SK-N-SH (cell line): ENCODE measurements around the gene AANAT.

Experiments
- CHD2 ChIP-seq: fragments of 150-350 bp; IDR thresholded peaks from 2 replicates; pipeline ENCODE4 v1.6.1; 2018; ENCODE audit warnings: low read length; ENCODE audit not compliant: partially characterized antibody
- EP300 ChIP-seq, 2 experiments: IDR thresholded peaks; 2 replicates each; pipeline versions ENCODE4 v1.4.0 to v1.6.1; 2012; ENCODE audit warnings: borderline replicate concordance in 1 of 2, low read depth in 1 of 2, low read length in 1 of 2
- JUND ChIP-seq: IDR thresholded peaks from 2 replicates; pipeline ENCODE4 v1.4.0; 2012
- NFIC ChIP-seq: IDR thresholded peaks from 2 replicates; pipeline ENCODE4 v1.4.0; 2012; ENCODE audit warnings: borderline replicate concordance
- POLR2AphosphoS5 ChIP-seq: IDR thresholded peaks from 2 replicates; pipeline ENCODE4 v1.6.1; 2012; ENCODE audit warnings: low read depth, low read length
- RAD21 ChIP-seq: IDR thresholded peaks from 2 replicates; pipeline ENCODE4 v1.6.1; 2012; ENCODE audit warnings: mild to moderate bottlenecking, low read length
- RCOR1 ChIP-seq: fragments of 150-350 bp; IDR thresholded peaks from 2 replicates; pipeline ENCODE4 v1.6.1; 2017; ENCODE audit warnings: antibody characterized with exemption, low read length
- RXRA ChIP-seq: IDR thresholded peaks from 2 replicates; pipeline ENCODE4 v1.4.0; 2012; ENCODE audit warnings: low read depth, mild to moderate bottlenecking, borderline replicate concordance
- SIN3A ChIP-seq: IDR thresholded peaks from 2 replicates; pipeline ENCODE4 v1.6.1; 2012; ENCODE audit warnings: low read depth, mild to moderate bottlenecking, low read length, moderate library complexity, borderline replicate concordance
- TEAD4 ChIP-seq: IDR thresholded peaks from 2 replicates; pipeline ENCODE4 v1.4.0; 2012; ENCODE audit warnings: mild to moderate bottlenecking, borderline replicate concordance; ENCODE audit not compliant: insufficient read depth
- YY1 ChIP-seq: IDR thresholded peaks from 2 replicates; pipeline ENCODE4 v1.4.0; 2012; ENCODE audit warnings: low read depth, mild to moderate bottlenecking
- TF ChIP-seq, protein P1 (sequence below): fragments of 200-600 bp; sonication (generic); IDR thresholded peaks from 2 replicates; pipeline ENCODE4 v1.6.1; 2017; ENCODE audit warnings: antibody characterized with exemption, mild to moderate bottlenecking, moderate library complexity
- TF ChIP-seq, protein P2 (sequence below): IDR thresholded peaks from 2 replicates; pipeline ENCODE4 v1.4.0; 2012; ENCODE audit warnings: low read depth
- TF ChIP-seq, protein P3 (sequence below): IDR thresholded peaks from 2 replicates; pipeline ENCODE4 v1.6.1; 2012; ENCODE audit warnings: mild to moderate bottlenecking, low read depth, low read length, moderate library complexity

GRCh38 chr17:76471498-76472257 is 4.3 kb downstream of the AANAT start:
- TF ChIP-seq, protein P1, sequence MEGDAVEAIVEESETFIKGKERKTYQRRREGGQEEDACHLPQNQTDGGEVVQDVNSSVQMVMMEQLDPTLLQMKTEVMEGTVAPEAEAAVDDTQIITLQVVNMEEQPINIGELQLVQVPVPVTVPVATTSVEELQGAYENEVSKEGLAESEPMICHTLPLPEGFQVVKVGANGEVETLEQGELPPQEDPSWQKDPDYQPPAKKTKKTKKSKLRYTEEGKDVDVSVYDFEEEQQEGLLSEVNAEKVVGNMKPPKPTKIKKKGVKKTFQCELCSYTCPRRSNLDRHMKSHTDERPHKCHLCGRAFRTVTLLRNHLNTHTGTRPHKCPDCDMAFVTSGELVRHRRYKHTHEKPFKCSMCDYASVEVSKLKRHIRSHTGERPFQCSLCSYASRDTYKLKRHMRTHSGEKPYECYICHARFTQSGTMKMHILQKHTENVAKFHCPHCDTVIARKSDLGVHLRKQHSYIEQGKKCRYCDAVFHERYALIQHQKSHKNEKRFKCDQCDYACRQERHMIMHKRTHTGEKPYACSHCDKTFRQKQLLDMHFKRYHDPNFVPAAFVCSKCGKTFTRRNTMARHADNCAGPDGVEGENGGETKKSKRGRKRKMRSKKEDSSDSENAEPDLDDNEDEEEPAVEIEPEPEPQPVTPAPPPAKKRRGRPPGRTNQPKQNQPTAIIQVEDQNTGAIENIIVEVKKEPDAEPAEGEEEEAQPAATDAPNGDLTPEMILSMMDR, result no peak
- TF ChIP-seq, protein P2, sequence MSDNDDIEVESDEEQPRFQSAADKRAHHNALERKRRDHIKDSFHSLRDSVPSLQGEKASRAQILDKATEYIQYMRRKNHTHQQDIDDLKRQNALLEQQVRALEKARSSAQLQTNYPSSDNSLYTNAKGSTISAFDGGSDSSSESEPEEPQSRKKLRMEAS, result no peak
- TF ChIP-seq, protein P3, sequence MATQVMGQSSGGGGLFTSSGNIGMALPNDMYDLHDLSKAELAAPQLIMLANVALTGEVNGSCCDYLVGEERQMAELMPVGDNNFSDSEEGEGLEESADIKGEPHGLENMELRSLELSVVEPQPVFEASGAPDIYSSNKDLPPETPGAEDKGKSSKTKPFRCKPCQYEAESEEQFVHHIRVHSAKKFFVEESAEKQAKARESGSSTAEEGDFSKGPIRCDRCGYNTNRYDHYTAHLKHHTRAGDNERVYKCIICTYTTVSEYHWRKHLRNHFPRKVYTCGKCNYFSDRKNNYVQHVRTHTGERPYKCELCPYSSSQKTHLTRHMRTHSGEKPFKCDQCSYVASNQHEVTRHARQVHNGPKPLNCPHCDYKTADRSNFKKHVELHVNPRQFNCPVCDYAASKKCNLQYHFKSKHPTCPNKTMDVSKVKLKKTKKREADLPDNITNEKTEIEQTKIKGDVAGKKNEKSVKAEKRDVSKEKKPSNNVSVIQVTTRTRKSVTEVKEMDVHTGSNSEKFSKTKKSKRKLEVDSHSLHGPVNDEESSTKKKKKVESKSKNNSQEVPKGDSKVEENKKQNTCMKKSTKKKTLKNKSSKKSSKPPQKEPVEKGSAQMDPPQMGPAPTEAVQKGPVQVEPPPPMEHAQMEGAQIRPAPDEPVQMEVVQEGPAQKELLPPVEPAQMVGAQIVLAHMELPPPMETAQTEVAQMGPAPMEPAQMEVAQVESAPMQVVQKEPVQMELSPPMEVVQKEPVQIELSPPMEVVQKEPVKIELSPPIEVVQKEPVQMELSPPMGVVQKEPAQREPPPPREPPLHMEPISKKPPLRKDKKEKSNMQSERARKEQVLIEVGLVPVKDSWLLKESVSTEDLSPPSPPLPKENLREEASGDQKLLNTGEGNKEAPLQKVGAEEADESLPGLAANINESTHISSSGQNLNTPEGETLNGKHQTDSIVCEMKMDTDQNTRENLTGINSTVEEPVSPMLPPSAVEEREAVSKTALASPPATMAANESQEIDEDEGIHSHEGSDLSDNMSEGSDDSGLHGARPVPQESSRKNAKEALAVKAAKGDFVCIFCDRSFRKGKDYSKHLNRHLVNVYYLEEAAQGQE, result no peak
- TF ChIP-seq RAD21 (no peak), CHD2 (no peak), EP300 (IDR thresholded peaks at IDR 0.05; ENCODE audit: borderline replicate concordance in 1 of 2, low read depth in 1 of 2, low read length in 1 of 2) (no peak), SIN3A (no peak), JUND (no peak), YY1 (no peak), NFIC (no peak), POLR2AphosphoS5 (no peak), RCOR1 (no peak), RXRA (no peak), TEAD4 (no peak)
